ENCODE data around the gene CD8B. TPM values are rescaled to one million over a fixed set of nuclear protein-coding genes. Genes with fewer than 3 reads are reported as not detected.

Gene CD8B
- total and polyA plus RNA-seq, 2 of the 13 experiments (the other 11 are each of a cell fraction or from before 2014, with no cell fraction given): 0.04 TPM; not detected in 1

DNA sequence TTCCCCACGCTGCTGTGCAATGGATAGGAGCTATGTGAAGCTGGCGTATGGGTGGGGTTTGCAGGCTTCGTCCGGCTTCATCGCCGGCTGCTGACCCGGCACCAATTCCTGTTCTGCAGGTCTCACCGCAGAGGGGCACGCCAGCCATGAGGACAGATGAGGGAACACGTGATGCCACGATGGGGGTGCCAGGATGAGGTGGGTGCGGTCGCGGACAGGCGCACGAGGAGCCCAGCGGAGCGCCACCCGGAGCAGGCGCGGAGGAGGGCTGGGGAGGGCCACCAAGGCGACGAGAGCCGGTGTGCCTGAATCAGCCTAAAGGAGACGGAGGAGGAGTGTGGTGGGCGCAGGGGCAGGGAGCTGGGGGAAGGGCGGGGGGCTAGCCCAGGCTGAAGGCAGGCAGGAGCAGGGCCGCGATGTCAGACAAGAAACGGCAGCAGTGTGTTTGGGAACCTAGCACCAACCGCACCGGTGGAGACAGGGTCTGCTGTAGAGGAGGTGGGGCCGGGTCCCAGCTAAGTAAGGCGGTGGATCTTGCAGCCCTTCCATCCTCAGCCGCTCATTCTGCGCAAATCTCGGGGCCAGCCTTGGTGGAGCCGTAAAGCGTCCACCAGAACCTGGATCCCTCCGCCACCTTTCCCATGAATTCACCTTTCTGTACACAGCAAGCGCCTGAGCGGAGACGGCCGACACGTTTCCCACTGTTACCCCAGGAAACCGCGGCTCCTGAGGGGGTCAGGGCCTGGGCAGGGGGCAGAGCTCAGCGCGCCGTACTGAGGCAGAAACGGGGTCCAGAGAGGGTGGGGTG lies 54.0 kb downstream of the CD8B start (continued):
- TF ChIP-seq, protein P1, sequence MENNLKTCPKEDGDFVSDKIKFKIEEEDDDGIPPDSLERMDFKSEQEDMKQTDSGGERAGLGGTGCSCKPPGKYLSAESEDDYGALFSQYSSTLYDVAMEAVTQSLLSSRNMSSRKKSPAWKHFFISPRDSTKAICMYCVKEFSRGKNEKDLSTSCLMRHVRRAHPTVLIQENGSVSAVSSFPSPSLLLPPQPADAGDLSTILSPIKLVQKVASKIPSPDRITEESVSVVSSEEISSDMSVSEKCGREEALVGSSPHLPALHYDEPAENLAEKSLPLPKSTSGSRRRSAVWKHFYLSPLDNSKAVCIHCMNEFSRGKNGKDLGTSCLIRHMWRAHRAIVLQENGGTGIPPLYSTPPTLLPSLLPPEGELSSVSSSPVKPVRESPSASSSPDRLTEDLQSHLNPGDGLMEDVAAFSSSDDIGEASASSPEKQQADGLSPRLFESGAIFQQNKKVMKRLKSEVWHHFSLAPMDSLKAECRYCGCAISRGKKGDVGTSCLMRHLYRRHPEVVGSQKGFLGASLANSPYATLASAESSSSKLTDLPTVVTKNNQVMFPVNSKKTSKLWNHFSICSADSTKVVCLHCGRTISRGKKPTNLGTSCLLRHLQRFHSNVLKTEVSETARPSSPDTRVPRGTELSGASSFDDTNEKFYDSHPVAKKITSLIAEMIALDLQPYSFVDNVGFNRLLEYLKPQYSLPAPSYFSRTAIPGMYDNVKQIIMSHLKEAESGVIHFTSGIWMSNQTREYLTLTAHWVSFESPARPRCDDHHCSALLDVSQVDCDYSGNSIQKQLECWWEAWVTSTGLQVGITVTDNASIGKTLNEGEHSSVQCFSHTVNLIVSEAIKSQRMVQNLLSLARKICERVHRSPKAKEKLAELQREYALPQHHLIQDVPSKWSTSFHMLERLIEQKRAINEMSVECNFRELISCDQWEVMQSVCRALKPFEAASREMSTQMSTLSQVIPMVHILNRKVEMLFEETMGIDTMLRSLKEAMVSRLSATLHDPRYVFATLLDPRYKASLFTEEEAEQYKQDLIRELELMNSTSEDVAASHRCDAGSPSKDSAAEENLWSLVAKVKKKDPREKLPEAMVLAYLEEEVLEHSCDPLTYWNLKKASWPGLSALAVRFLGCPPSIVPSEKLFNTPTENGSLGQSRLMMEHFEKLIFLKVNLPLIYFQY (CRISPR knock-in tag; IDR thresholded peaks at IDR 0.05; ENCODE audit: borderline replicate concordance): no peak
- TF ChIP-seq ZFP62 (CRISPR knock-in tag; IDR thresholded peaks at IDR 0.05) (no peak), ZBTB7B (CRISPR knock-in tag; IDR thresholded peaks at IDR 0.05) (no peak), SATB2 (CRISPR knock-in tag; IDR thresholded peaks at IDR 0.05) (no peak), EEA1 (CRISPR knock-in tag; IDR thresholded peaks at IDR 0.05; ENCODE audit: borderline replicate concordance) (no peak), SIX4 (CRISPR knock-in tag; IDR thresholded peaks at IDR 0.05) (no peak), ZNF446 (CRISPR knock-in tag; IDR thresholded peaks at IDR 0.05) (peak; percentile 85), MAFK (conservative IDR thresholded peaks at IDR 0.05 in 1 of 2, IDR thresholded peaks at IDR 0.05 in 1 of 2; ENCODE audit: low read length in 2 of 2) (no peak), FLYWCH1 (CRISPR knock-in tag; IDR thresholded peaks at IDR 0.05) (no peak)
- TF ChIP-seq, protein P2, sequence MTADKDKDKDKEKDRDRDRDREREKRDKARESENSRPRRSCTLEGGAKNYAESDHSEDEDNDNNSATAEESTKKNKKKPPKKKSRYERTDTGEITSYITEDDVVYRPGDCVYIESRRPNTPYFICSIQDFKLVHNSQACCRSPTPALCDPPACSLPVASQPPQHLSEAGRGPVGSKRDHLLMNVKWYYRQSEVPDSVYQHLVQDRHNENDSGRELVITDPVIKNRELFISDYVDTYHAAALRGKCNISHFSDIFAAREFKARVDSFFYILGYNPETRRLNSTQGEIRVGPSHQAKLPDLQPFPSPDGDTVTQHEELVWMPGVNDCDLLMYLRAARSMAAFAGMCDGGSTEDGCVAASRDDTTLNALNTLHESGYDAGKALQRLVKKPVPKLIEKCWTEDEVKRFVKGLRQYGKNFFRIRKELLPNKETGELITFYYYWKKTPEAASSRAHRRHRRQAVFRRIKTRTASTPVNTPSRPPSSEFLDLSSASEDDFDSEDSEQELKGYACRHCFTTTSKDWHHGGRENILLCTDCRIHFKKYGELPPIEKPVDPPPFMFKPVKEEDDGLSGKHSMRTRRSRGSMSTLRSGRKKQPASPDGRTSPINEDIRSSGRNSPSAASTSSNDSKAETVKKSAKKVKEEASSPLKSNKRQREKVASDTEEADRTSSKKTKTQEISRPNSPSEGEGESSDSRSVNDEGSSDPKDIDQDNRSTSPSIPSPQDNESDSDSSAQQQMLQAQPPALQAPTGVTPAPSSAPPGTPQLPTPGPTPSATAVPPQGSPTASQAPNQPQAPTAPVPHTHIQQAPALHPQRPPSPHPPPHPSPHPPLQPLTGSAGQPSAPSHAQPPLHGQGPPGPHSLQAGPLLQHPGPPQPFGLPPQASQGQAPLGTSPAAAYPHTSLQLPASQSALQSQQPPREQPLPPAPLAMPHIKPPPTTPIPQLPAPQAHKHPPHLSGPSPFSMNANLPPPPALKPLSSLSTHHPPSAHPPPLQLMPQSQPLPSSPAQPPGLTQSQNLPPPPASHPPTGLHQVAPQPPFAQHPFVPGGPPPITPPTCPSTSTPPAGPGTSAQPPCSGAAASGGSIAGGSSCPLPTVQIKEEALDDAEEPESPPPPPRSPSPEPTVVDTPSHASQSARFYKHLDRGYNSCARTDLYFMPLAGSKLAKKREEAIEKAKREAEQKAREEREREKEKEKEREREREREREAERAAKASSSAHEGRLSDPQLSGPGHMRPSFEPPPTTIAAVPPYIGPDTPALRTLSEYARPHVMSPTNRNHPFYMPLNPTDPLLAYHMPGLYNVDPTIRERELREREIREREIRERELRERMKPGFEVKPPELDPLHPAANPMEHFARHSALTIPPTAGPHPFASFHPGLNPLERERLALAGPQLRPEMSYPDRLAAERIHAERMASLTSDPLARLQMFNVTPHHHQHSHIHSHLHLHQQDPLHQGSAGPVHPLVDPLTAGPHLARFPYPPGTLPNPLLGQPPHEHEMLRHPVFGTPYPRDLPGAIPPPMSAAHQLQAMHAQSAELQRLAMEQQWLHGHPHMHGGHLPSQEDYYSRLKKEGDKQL (CRISPR knock-in tag; IDR thresholded peaks at IDR 0.05; ENCODE audit: low read depth): no peak
- TF ChIP-seq, protein P3, sequence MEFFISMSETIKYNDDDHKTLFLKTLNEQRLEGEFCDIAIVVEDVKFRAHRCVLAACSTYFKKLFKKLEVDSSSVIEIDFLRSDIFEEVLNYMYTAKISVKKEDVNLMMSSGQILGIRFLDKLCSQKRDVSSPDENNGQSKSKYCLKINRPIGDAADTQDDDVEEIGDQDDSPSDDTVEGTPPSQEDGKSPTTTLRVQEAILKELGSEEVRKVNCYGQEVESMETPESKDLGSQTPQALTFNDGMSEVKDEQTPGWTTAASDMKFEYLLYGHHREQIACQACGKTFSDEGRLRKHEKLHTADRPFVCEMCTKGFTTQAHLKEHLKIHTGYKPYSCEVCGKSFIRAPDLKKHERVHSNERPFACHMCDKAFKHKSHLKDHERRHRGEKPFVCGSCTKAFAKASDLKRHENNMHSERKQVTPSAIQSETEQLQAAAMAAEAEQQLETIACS (CRISPR knock-in tag; IDR thresholded peaks at IDR 0.05): no peak
- TF ChIP-seq, protein P4, sequence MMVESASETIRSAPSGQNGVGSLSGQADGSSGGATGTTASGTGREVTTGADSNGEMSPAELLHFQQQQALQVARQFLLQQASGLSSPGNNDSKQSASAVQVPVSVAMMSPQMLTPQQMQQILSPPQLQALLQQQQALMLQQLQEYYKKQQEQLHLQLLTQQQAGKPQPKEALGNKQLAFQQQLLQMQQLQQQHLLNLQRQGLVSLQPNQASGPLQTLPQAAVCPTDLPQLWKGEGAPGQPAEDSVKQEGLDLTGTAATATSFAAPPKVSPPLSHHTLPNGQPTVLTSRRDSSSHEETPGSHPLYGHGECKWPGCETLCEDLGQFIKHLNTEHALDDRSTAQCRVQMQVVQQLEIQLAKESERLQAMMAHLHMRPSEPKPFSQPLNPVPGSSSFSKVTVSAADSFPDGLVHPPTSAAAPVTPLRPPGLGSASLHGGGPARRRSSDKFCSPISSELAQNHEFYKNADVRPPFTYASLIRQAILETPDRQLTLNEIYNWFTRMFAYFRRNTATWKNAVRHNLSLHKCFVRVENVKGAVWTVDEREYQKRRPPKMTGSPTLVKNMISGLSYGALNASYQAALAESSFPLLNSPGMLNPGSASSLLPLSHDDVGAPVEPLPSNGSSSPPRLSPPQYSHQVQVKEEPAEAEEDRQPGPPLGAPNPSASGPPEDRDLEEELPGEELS (CRISPR knock-in tag; IDR thresholded peaks at IDR 0.05): no peak; the same call in 1 of the 2 replicates
- TF ChIP-seq, protein P5, sequence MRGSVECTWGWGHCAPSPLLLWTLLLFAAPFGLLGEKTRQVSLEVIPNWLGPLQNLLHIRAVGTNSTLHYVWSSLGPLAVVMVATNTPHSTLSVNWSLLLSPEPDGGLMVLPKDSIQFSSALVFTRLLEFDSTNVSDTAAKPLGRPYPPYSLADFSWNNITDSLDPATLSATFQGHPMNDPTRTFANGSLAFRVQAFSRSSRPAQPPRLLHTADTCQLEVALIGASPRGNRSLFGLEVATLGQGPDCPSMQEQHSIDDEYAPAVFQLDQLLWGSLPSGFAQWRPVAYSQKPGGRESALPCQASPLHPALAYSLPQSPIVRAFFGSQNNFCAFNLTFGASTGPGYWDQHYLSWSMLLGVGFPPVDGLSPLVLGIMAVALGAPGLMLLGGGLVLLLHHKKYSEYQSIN (CRISPR knock-in tag; IDR thresholded peaks at IDR 0.05; ENCODE audit: borderline replicate concordance): no peak
